GM20431 (cell line): ENCODE results near the gene CDK14.

Experiments
- in situ Hi-C: fragments of 300-500 bp; cut with MseI, MboI; formaldehyde crosslinking; loops from one replicate; pipeline ENCODE4 v1.15.0; 2020; ENCODE audit warnings: low sequenced_read_pairs; ENCODE audit not compliant: unreplicated experiment

CDK14 gene

DNA sequence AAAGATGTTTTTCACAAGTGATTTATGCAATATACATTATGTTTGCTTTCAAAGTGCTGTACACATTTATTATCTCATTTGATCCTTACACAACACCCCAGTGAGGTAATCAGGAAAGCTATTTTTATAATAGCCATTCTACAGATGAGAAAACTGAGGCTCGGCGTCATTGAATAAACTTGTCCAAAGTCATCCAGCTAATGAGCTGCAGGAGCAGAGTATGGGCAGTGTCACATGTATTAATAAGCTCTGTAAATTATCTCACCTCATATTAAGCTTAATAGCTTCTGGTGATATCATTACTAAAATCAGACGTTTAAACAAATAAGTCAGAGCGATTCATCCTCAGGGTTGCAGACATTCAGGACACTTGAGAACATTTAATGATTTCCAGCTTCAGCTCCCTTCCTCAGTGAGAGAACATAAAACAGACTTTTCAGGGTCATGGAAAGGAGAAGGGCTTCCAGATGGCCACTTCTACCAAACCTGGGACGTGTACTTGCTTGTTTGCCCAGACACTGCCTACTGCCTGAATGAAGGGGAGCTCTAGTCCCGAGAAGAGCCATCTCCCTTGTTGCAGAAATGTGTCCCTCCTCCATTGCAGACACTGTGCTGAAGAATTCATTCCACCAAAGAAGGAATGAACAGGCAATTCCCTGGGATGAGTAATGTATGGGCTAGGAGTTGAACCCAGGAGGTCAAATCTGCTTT, 647.6 kb downstream of the CDK14 start:
- in situ Hi-C loops: no loop called here

DNA sequence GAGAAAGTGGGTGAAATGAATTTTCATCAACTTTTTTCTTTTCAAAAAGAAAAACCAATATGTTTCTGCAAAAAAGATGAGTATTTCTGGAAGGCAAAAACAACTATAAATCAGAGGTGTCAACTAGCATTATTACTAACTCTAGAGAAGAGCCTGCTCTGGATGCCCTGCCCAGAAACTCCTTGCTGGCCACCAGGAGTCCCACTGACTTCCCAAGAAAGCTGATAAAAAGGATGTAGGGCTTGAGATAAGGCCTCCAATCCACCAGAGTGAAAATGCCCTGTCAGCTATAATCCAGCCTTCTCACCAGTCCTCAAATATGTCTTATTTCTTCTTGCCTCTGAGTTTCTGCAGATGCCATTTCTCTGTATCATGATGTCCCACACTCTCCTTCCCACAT, 651.4 kb downstream of the CDK14 start:
- in situ Hi-C loops: no loop called here

DNA sequence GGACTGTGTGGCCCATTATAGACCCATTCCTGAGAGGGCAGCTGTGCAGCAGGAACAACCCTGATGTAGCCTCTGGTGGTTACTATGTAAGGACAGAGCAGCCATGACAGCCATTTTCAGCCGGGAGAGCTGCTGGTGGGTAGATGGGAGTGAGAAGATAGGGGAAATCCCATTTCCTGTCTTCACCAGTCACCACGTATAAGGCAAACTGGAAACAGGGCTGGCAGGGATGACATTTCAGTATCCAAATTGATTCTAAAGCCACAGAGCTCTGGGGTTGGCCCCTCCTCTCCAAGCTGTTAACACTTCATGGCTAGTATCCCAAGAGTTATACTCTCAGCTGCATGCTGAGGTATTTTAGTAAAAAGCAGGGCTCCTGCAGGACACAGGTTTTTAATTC, 652.9 kb downstream of the CDK14 start:
- in situ Hi-C loops: no loop called here

DNA sequence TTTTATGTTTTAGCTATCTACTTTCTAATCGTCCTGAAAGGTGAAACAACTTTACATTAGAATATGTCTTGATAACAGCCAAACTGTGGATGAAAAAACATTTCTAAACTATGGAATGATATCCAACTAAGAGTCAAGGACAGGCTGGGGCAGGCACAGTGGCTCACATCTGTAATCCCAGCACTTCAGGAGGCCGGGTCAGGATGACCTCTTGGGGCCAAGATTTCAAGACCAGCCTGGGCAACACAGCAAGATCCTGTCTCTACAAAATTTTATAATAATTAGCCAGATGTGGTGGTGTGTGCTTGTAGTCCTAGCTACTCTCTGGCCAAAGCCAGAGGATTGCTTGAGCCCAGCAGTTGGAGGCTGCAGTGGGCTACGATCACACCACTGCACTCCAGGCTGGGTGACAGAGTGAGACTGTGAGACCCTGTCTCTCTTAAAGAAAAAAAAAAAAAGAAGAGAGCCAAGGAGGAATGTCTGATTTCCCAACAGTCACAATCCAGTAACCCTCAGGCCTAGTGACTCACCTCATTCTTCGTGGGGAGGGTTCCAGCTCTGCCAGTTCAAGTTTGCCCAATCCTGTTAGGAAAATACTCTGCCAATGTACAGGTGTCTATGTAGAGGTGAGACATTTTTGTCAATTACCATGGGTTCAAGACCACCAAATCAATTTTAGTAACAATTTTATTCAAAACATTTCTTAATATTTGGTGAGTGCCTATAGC, 653.5 kb downstream of the CDK14 start:
- in situ Hi-C loops: no loop called here

DNA sequence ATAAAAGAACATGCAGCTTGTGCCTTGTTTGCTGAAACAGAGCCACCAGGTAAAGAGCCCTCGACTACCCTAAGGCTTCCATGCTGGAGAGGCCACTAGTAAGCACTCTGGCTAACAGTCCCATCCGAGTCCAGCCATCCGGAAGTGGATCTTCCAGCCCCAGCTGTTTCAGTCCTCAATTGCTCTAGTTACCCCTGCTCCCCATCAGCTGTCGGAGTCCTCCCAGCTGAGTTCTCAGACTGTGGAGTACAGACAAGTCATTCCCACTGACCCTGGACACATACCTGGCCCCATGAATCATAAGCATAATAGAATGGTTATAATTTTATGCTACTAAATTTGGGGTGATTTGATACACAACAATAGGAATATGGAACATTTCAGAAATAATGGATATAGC, 654.6 kb downstream of the CDK14 start:
- in situ Hi-C loops: no loop called here

DNA sequence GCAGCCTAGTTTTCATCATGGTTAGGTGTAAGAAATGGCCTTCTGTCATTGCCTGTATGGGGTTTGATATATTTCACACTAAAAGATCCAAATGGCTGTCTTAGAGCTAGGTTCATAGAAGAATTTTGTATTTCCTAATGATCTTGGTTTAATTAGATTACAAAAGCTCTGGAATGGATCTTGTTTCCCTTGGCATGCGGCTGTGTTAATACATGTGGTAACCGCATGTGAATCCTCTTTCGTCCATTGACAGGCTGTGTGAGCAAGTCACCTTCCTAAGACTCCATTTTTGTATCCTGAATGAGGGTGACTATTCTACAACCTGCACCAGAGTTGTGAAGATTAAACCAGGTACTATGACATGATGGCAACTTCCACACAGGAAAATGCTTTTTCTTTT, 655.8 kb downstream of the CDK14 start:
- in situ Hi-C loops: no loop called here
